Cardiac muscle cell (in vitro differentiated cells and primary cell): ENCODE results near the gene TTC6. TPM values are rescaled to one million over a fixed set of nuclear protein-coding genes. Genes with fewer than 3 reads are reported as not detected.

Experiments
- DNase-seq, 2 donors: peaks; one replicate each; pipeline versions ENCODE4 v3.0.0 to v3.0.0-alpha.2; 2010 to 2017; ENCODE audit warnings: low read depth in 1 of 2, low spot score in 1 of 2
- H3K27ac ChIP-seq: fragments of 200-600 bp; sonication (generic); 2 replicates; pipeline ENCODE4 v1.5.1; 2016
- H3K27me3 ChIP-seq: fragments of 200-600 bp; sonication (generic); 2 replicates; pipeline ENCODE4 v1.6.0; 2016; ENCODE audit warnings: control low read depth
- H3K36me3 ChIP-seq: fragments of 200-600 bp; sonication (generic); 2 replicates; pipeline ENCODE4 v1.5.1; 2016; ENCODE audit warnings: control low read depth
- H3K4me1 ChIP-seq: fragments of 200-600 bp; sonication (generic); 2 replicates; pipeline ENCODE4 v1.8.1; 2017; ENCODE audit warnings: low read depth, mild to moderate bottlenecking, mixed run types
- H3K4me3 ChIP-seq: fragments of 200-600 bp; sonication (generic); 2 replicates; pipeline ENCODE4 v1.5.1; 2016; ENCODE audit warnings: mild to moderate bottlenecking
- H3K9me3 ChIP-seq: fragments of 200-600 bp; sonication (generic); 2 replicates; pipeline ENCODE4 v1.5.1; 2017; ENCODE audit warnings: low read depth, mild to moderate bottlenecking, control low read depth
- CTCF ChIP-seq: IDR thresholded peaks from 2 replicates; pipeline ENCODE4 v1.5.1; 2012; ENCODE audit warnings: low read depth, mild to moderate bottlenecking, low read length
- polyA plus RNA-seq: library from polyadenylated mRNA; unstranded; fragments of >200 nt; fragmentation: Nextera tagmentation; extraction: Ambion mirVana; gene quantifications from 2 replicates; pipeline ENCODE4 v1.2.1, GENCODE V29; 2016
- total RNA-seq: library from RNA; depleted of rRNA; stranded (reverse); fragments of >200 nt; gene quantifications from 2 replicates; pipeline ENCODE4 v1.2.3, GENCODE V29; 2016

TTC6 gene
- total and polyA plus RNA-seq, 2 experiments from 2014 or later: not detected

- no peaks in the 10 kb centered on the region for H3K9me3 ChIP-seq
- DNase-seq: no peak
- no peak for TF ChIP-seq CTCF
- peaks cover 99% of the 10 kb centered on the region for H3K27me3 ChIP-seq
- peaks cover 6% of the 10 kb centered on the region for H3K4me1 ChIP-seq
- no peaks in the 10 kb centered on the region for H3K36me3 ChIP-seq
- H3K27ac ChIP-seq: no peak overlapping the region
- H3K4me3 ChIP-seq: no peak overlapping the region
These were observed 4.8 kb upstream of the TTC6 start for GRCh38 chr14:37590428-37591139.

GRCh38 chr14:37591311-37591940 is 4.0 kb upstream of the TTC6 start:
- Histone ChIP-seq H3K9me3 (no peaks in the 10 kb centered on the region), H3K27ac (no peak overlapping the region), H3K27me3 (peaks cover 99% of the 10 kb centered on the region), H3K36me3 (no peaks in the 10 kb centered on the region), H3K4me1 (peaks cover 11% of the 10 kb centered on the region), H3K4me3 (no peak overlapping the region)
- peak; percentile 14 for TF ChIP-seq CTCF
- no peak for DNase-seq

- no peak for DNase-seq
- TF ChIP-seq CTCF: no peak
- no peak overlapping the region for H3K4me3 ChIP-seq
These were observed 3.4 kb upstream of the TTC6 start for GRCh38 chr14:37591941-37592481.

GRCh38 chr14:37592482-37593408 is 2.7 kb upstream of the TTC6 start:
- H3K4me3 ChIP-seq: no peak overlapping the region
- DNase-seq: no peak

More at GRCh38 chr14:37591941-37592481, 3.4 kb upstream of the TTC6 start:
- Histone ChIP-seq H3K4me1 (peaks cover 11% of the 10 kb centered on the region), H3K27me3 (peaks cover 99% of the 10 kb centered on the region), H3K36me3 (no peaks in the 10 kb centered on the region), H3K9me3 (no peaks in the 10 kb centered on the region), H3K27ac (no peak overlapping the region)

More at GRCh38 chr14:37592482-37593408, 2.7 kb upstream of the TTC6 start:
- Histone ChIP-seq H3K9me3 (no peaks in the 10 kb centered on the region), H3K27ac (no peak overlapping the region), H3K36me3 (no peaks in the 10 kb centered on the region), H3K27me3 (peaks cover 99% of the 10 kb centered on the region), H3K4me1 (peaks cover 11% of the 10 kb centered on the region)
- TF ChIP-seq CTCF: no peak
